PFSK-1 (cell line): ENCODE measurements around the gene SLC43A1.

Source experiments
- FOXP2 ChIP-seq: optimal IDR thresholded peaks from 2 replicates; pipeline ENCODE3; 2011; ENCODE audit warnings: borderline replicate concordance, control low read depth, inconsistent platforms; ENCODE audit not compliant: insufficient read depth; ENCODE audit errors: extremely low read length, extremely low read depth
- POLR2AphosphoS5 ChIP-seq: IDR thresholded peaks from 2 replicates; pipeline ENCODE4 v1.6.1; 2012; ENCODE audit warnings: low read depth, mild to moderate bottlenecking, control low read depth, low read length, moderate library complexity
- SIN3A ChIP-seq: IDR thresholded peaks from 2 replicates; pipeline ENCODE4 v1.6.1; 2012; ENCODE audit warnings: mild to moderate bottlenecking, low read length, moderate library complexity, borderline replicate concordance; ENCODE audit not compliant: insufficient read depth
- TAF1 ChIP-seq: IDR thresholded peaks from 2 replicates; pipeline ENCODE4 v1.6.1; 2012; ENCODE audit warnings: low read length, control low read depth, borderline replicate concordance; ENCODE audit not compliant: insufficient read depth
- TF ChIP-seq, protein P1 (sequence below), 2 experiments: IDR thresholded peaks; 2 replicates each; pipeline versions ENCODE4 v1.6.1 to v1.8.0; 2011 to 2012; ENCODE audit warnings: low read depth in 2 of 2, low read length in 2 of 2, control low read depth in 1 of 2, inconsistent platforms in 1 of 2, mild to moderate bottlenecking in 1 of 2, moderate library complexity in 1 of 2; ENCODE audit not compliant: insufficient read depth in 1 of 2

SLC43A1 gene

DNA sequence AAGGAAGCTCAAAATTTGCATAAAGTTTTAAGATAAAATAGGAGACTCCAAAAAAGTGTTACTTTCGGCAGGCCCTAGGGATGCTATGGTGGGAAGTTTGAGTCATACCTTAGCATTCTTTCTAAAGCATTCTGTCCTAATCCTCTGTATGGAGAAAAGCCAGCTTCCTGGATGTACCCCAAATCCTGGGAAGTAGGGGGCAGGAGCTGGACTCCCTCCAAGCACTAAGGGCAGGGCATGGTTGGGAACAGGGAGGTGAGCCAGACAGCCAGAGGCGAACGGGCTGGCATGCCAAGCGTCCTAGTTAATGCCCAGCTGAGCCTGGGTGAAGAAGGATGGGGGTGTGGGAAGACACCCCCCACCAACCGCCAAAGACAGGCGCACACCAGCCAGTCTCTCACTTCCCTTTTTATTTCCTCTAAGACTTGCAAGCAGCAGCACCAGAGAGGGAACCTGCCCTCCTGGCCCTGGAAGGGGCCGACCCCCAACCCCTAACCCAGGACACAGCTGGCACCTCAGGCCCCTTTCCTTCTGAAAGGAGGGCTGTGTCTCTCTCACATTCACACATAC lies 31.3 kb downstream of the SLC43A1 start:
- no peak for TF ChIP-seq TAF1
- no peak for TF ChIP-seq POLR2AphosphoS5
- TF ChIP-seq, protein P1, sequence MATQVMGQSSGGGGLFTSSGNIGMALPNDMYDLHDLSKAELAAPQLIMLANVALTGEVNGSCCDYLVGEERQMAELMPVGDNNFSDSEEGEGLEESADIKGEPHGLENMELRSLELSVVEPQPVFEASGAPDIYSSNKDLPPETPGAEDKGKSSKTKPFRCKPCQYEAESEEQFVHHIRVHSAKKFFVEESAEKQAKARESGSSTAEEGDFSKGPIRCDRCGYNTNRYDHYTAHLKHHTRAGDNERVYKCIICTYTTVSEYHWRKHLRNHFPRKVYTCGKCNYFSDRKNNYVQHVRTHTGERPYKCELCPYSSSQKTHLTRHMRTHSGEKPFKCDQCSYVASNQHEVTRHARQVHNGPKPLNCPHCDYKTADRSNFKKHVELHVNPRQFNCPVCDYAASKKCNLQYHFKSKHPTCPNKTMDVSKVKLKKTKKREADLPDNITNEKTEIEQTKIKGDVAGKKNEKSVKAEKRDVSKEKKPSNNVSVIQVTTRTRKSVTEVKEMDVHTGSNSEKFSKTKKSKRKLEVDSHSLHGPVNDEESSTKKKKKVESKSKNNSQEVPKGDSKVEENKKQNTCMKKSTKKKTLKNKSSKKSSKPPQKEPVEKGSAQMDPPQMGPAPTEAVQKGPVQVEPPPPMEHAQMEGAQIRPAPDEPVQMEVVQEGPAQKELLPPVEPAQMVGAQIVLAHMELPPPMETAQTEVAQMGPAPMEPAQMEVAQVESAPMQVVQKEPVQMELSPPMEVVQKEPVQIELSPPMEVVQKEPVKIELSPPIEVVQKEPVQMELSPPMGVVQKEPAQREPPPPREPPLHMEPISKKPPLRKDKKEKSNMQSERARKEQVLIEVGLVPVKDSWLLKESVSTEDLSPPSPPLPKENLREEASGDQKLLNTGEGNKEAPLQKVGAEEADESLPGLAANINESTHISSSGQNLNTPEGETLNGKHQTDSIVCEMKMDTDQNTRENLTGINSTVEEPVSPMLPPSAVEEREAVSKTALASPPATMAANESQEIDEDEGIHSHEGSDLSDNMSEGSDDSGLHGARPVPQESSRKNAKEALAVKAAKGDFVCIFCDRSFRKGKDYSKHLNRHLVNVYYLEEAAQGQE (IDR thresholded peaks at IDR 0.05; ENCODE audit: insufficient read depth in 1 of 2, low read depth in 2 of 2, low read length in 2 of 2): no peak
- no peak for TF ChIP-seq FOXP2
- TF ChIP-seq SIN3A: no peak

DNA sequence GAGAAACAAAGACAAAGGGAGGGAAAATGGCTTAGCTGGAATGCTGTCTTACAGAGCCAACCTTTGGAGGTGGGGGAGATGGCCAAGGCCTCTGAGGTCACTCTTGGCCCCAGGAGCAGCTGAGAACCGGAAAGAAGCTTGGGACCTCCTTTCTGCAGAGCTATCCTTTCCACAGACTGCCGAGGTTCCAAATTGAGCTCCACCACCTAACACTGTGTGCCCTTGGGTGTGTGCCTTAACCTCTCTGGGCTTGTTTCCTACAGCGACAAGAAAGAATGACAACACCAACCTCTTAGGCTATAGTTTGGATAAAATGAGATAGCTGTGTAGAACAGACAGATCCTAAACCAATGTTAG lies 32.0 kb downstream of the SLC43A1 start:
- TF ChIP-seq FOXP2 (no peak), TAF1 (no peak), POLR2AphosphoS5 (no peak), SIN3A (no peak)
- TF ChIP-seq, protein P1 (IDR thresholded peaks at IDR 0.05; ENCODE audit: insufficient read depth in 1 of 2, low read depth in 2 of 2, low read length in 2 of 2): no peak

DNA sequence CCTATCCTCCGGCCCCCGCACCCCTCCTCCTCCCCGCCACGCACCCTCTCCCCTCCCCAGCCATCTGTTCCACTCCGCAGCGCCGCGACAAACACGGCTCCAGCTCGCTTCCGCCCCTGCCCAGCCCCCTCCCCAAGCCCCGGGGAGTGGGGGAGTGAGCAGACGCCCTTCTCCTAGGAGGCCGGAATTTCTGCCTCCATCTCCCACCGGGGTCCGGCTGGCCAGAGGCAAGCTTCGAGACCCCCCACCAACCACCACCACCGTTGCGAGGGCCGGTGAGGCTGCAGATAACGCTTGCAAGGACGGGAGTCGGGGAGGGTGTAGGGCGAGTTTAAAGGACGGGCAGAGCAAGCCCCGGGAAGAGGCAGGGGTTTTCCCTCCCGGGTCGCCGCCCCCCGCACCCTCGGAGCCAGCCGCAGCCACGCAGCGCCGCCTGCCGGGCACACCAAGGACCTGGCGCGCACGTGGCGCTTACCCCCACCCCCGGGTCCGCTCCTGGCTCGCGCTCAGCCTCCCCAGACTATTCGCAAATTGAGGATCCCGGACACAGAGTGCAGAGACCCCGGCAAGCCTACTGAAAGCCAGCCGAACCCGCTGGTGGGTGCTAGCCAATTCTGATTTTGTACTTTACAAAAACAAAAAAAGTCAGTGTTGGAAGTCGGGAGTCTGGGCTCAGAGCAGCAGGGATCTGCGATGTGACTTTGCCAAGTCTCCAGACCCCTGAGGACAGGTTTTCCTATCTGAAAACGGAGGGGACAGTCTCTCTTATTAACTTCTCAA lies 32.5 kb downstream of the SLC43A1 start:
- TF ChIP-seq TAF1: no peak
- TF ChIP-seq SIN3A: no peak
- TF ChIP-seq, protein P1 (IDR thresholded peaks at IDR 0.05; ENCODE audit: insufficient read depth in 1 of 2, low read depth in 2 of 2, low read length in 2 of 2): no peak
- no peak for TF ChIP-seq POLR2AphosphoS5
- TF ChIP-seq FOXP2: no peak

DNA sequence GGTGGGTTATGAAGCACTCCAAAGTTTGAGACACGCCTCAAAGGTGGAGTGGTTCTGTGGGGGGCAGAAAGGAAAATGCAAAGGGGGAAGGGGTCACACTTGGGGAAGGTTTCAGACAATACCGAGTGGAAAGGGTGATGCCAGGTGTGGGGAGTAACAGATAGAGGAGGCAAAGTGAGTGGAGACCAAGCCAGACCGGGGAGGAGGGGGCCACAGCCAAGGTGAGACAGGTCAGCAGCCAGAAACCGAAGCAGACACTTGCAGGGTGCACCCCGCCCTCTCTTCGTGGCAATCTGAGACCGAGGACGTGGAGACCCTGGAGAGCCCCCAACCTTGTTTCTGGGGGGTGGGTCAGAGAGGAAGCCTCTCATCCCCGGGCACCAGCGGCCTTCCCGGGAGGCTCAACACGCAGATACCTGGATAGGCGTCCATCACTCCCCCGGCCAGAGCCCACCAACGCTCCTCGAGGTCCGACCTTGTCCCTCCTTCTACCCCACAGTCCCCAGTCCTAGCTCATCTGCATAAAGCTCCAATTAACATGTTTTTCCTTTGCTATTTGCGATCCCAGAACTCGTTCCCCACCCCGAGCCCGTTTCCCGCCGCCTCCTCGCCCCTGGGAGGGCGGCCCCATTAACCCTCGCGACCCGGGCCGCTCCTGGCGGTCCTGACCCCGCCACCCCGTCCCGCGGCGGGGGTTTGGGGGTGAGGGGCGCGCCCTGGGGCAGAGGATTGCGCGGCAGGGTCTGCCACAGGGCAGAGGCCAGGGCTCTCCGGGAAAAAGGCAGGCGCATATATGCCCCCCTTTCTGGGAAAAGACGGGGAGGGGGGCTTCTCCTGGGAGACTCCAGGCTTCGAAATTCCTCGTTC lies 33.4 kb downstream of the SLC43A1 start:
- no peak for TF ChIP-seq SIN3A
- TF ChIP-seq, protein P1 (IDR thresholded peaks at IDR 0.05; ENCODE audit: insufficient read depth in 1 of 2, low read depth in 2 of 2, low read length in 2 of 2): no peak
- no peak for TF ChIP-seq TAF1
- no peak for TF ChIP-seq POLR2AphosphoS5
- no peak for TF ChIP-seq FOXP2
